Measurements from ENCODE around the gene ELMO1.

DNA sequence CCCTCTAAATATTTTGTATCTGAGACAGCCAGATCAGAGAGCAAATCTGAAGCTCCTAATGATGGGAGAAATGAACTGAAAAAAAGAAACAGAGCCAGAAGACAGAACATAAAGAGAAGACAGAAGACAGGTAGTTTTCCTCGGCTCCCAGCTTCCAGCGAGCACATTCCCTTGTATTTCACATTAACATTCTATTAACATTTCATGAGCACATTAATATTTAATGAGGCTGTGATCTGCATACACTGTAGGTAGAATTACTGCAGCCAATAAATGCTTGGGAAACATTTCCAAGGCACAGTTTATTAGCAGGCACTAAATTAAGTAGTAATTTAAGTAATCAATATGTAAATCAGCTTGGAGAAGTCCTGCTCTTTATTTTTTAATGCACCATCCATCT is 349.9 kb downstream of the ELMO1 start:
- TF ChIP-seq, protein P1, sequence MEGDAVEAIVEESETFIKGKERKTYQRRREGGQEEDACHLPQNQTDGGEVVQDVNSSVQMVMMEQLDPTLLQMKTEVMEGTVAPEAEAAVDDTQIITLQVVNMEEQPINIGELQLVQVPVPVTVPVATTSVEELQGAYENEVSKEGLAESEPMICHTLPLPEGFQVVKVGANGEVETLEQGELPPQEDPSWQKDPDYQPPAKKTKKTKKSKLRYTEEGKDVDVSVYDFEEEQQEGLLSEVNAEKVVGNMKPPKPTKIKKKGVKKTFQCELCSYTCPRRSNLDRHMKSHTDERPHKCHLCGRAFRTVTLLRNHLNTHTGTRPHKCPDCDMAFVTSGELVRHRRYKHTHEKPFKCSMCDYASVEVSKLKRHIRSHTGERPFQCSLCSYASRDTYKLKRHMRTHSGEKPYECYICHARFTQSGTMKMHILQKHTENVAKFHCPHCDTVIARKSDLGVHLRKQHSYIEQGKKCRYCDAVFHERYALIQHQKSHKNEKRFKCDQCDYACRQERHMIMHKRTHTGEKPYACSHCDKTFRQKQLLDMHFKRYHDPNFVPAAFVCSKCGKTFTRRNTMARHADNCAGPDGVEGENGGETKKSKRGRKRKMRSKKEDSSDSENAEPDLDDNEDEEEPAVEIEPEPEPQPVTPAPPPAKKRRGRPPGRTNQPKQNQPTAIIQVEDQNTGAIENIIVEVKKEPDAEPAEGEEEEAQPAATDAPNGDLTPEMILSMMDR (IDR thresholded peaks at IDR 0.05; ENCODE audit: poor library complexity): no peak
- no peak for TF ChIP-seq EZH2 (IDR thresholded peaks at IDR 0.05; ENCODE audit: borderline replicate concordance)

All from hepatocyte (in vitro differentiated cells).